Measurements from ENCODE around the gene ADCY7.

DNA sequence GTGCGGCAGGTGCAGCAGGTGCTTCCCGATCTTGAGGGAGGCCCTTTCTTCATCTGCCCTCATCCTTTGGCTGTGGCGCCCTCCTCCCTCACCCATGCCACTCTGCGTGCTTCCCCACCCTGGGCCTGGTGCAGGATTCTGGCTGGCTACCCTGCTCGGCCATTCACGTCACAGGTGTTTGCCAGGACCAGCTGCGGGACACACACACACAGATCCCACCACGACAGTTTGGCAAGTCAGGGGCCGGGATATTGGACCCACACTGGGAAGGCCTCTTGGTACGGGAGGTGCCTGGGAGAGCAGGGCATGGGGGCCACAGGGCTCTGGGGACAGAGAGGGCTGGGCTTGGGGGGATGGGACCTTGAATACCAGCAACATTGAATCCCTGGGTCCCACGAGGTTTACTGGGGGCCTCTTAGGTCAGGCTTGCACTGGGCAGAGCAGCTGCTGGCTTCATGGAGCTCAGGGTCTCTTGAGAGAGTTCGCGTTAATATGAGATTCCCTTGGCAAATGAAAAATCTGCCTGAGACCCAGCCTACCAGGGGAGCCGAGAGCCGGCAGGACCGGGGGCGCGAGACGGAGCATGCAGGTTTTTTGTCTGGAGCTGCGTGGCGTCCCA lies 15.1 kb downstream of the ADCY7 start:
- TF ChIP-seq, protein P1, sequence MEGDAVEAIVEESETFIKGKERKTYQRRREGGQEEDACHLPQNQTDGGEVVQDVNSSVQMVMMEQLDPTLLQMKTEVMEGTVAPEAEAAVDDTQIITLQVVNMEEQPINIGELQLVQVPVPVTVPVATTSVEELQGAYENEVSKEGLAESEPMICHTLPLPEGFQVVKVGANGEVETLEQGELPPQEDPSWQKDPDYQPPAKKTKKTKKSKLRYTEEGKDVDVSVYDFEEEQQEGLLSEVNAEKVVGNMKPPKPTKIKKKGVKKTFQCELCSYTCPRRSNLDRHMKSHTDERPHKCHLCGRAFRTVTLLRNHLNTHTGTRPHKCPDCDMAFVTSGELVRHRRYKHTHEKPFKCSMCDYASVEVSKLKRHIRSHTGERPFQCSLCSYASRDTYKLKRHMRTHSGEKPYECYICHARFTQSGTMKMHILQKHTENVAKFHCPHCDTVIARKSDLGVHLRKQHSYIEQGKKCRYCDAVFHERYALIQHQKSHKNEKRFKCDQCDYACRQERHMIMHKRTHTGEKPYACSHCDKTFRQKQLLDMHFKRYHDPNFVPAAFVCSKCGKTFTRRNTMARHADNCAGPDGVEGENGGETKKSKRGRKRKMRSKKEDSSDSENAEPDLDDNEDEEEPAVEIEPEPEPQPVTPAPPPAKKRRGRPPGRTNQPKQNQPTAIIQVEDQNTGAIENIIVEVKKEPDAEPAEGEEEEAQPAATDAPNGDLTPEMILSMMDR (conservative IDR thresholded peaks at IDR 0.05; ENCODE audit: low read depth, low read length): no peak
- no peak for TF ChIP-seq EZH2 (IDR thresholded peaks at IDR 0.05; ENCODE audit: low read length, unreplicated experiment)
